Measurements from ENCODE around the gene ACMSD.

The ACMSD gene

DNA sequence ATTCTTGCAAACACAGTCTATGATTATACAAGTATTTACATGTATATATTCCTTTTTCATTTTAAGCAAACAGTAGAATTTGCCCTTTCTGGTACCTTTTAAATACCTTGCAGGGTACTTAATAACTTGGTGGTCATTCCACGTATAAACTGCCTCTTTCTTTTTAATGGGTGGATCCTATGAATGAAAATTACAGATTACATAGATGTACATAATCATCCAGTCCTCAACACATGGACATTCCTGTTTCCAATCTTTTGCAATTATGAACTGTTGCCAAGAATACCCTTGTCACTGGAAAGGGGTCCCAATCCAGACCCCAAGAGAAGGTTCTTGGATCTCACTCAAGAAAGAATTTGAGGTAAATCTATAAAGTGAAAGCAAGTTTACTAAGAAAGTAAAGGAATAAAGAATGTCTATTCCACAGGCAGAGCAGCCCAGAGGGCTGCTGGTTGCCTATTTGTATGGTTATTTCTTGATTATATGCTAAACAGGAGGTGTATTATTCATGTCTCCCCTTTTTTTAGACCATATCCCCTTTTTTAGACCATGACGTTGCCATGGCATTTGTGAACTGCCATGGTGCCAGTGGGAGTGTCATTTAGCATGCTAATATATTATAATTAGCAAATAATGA is 72.5 kb downstream of the ACMSD start:
- no peak for DNase-seq

GRCh38 chr2:134911400-134911785 is 73.0 kb downstream of the ACMSD start:
- no peak for DNase-seq

- DNase-seq: no peak
Observed at GRCh38 chr2:134912361-134912760, 73.9 kb downstream of the ACMSD start.

GRCh38 chr2:134917360-134917865 is 79.0 kb downstream of the ACMSD start:
- DNase-seq: no peak

- DNase-seq: peak; percentile 89
Observed at GRCh38 chr2:134917888-134918525, 79.6 kb downstream of the ACMSD start.

DNA sequence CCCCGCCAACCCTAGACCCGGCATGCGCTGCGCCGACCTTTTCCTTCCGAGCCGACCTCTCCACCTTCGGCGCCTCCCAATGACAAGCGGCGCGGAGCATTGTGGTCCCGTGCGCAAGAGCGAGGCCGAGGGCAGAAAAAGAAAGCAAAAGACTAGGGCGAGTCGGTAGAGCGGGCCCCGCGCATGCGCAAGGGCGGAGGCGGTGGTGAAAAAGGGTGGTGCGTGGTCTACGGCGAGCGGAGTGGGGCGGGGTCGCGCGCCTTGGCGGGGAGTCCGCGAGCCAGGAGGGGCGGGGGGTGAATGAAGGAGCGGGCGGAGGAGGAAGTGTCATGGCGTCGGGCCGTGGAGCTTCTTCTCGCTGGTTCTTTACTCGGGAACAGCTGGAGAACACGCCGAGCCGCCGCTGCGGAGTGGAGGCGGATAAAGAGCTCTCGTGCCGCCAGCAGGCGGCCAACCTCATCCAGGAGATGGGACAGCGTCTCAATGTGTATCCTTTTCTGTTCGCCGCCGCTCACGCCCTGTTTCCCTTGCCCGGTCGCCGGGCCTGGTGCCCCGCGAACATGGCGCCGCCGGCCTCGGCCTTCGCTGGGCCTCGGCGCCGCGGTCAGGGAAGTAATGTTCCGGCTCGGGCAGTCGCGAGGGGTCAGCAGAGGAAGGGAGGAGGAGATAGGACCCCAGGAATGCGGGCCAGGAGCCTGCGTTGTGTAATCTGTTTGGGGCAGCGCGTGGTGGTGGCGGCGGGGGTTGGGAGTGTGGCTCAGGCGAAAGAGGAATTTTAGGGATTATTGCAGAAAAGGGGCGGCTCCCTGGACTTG is 80.3 kb downstream of the ACMSD start, which contains the start of gene CCNT2:
TSS of gene CCNT2 (plus strand) at position 297 of the 815 bp plus-strand sequence. CDS start at position 330, 33 bp downstream.
- DNase-seq: peak; percentile 96

DNA sequence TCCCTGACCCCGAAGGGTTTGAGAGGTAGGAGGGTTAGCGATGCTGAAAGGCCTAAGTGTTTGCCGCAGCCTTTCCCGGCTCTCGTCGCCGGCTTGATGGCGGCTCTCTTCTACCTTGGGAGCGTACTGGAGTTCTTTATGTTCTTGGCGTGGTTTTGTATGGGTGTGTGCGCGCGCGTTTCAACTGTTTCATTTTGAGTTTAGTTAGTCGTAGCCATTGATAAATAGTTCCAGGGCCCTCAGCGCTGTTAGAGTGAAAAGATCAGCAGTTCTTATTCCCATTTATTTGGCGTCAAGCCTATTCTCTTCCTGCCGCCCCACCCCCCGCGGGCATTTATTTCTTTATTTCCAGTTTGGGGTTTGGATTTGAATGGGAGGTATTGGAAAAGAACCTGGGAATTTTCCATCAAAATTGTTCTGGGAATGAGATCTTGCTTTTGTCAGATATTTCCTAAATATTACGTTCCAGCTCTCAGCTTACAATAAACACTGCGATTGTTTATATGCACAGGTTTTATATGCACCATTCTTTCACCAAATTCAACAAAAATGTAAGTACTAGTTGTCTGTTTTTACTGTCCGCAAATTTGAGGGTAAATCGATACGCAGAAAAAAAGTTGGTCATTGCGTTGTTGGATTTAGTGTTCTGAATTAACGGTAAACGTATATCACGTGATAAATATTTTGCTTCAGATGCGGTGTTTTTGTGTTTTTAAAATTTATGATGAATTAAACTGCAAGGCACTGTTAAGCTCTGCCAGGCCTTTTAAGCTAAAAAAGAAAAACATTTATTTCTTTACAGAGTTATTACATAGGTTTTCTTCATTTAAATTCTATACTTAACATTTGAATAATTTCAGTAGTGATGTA is 81.2 kb downstream of the ACMSD start:
- peak; percentile 9 for DNase-seq

- no peak for DNase-seq
Observed at GRCh38 chr2:134924912-134925311, 86.5 kb downstream of the ACMSD start.

GRCh38 chr2:134926231-134926931 is 88.0 kb downstream of the ACMSD start:
- no peak for DNase-seq

DNA sequence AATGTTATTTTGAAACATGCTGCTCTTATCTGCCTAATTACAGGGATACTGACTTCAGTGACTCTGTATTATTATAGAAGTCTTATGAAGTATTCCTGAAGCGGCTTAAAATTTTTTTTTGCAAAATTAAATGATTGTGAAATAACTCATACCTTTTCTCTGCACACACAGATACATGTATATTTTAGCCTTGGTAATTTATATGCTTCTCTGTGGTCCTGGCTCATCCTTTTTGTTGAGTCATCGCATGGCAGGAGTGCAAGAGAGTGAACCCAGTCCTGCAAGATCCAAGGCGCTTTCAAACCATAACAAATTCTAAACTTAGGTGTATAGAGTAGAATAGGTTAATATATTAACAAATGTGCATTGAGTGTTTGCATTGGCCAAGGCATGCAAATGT is 88.8 kb downstream of the ACMSD start:
- no peak for DNase-seq

- DNase-seq: no peak
Observed at GRCh38 chr2:134932864-134933526, 94.6 kb downstream of the ACMSD start.

DNA sequence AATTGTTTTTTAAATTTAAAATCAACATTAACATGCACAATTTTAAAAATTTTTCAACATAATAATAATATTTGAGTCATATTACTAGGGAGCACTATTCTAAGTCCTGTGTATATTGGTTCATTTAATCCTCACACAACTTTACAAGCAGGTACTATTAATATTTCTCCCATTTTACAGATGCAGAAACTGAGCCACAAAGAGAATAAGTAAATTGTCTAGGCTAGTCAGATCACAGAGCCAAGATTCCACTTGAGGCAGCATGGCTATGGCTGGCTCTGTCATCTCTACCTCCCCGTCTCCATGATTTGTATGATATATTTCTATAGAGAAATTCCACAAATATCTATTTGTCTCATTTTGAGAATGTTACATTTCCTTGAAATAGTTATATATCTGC is 95.3 kb downstream of the ACMSD start:
- DNase-seq: no peak

DNA sequence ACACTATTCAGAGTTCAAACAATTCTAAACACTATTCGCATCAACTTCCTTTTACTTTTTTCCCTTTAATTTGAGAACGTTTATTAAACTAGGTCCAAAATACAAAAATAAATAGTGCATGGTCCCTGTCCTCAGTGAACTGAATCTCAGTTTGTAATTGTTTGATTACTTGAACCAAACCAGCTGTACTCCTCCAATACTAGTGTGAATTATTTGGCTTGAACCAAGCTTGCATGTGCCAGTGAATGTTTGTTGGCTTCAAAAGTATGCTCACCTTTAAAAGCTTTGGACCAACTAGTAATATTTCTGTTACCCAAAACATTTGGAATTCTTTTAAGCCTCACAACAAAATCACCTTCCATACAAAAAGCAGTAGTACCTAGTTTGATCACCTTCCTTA is 95.7 kb downstream of the ACMSD start:
- no peak for DNase-seq

DNA sequence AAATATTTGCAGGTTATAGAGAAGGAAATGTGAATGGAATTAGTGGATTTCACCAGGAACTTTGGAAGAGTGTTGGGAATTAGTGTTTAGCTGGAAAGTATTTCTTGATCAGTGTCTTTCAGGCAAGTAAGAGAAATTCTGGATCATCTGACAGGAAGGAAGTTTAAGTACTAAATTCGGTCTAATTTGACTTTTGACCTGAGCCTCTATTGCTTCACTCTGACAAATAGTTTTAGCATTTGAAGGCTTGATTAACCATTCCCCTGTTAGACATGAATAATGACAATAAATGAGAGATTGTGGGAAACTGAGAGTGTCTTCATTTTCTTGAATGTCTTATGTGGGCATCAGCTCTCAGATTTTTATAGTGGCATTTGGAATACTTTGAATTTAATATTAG is 96.2 kb downstream of the ACMSD start:
- DNase-seq: no peak

- no peak for DNase-seq
Observed at GRCh38 chr2:134936691-134937090, 98.3 kb downstream of the ACMSD start.

GRCh38 chr2:134943540-134943939 is 105.1 kb downstream of the ACMSD start:
- DNase-seq: no peak

- DNase-seq: no peak
Observed at GRCh38 chr2:134944975-134945374, 106.6 kb downstream of the ACMSD start.

- no peak for DNase-seq
Observed at GRCh38 chr2:134946073-134946472, 107.7 kb downstream of the ACMSD start.

- no peak for DNase-seq
Observed at GRCh38 chr2:134949981-134950708, 111.7 kb downstream of the ACMSD start.

- no peak for DNase-seq
Observed at GRCh38 chr2:134950886-134951285, 112.5 kb downstream of the ACMSD start.
